GM12865 (cell line): ENCODE measurements around the gene MAD1L1.

Experiments
- DNase-seq: peaks from one replicate; pipeline ENCODE4 v3.0.0; 2010; ENCODE audit warnings: low read depth
- H3K4me3 ChIP-seq: 2 replicates; pipeline ENCODE4 v1.5.1; 2011; ENCODE audit warnings: mild to moderate bottlenecking, low read depth, low read length, control low read depth
- CTCF ChIP-seq: IDR thresholded peaks from 2 replicates; pipeline ENCODE4 v1.5.1; 2011; ENCODE audit warnings: low read length, control low read depth, low read depth, inconsistent platforms; ENCODE audit not compliant: insufficient read depth; ENCODE audit errors: missing control alignments

MAD1L1 gene

GRCh38 chr7:2130096-2130375, 102.7 kb downstream of the MAD1L1 start:
- DNase-seq: no peak
- no peak overlapping the region for H3K4me3 ChIP-seq
- no peak for TF ChIP-seq CTCF

GRCh38 chr7:2129323-2130095, 103.2 kb downstream of the MAD1L1 start:
- no peak overlapping the region for H3K4me3 ChIP-seq
- TF ChIP-seq CTCF: no peak
- DNase-seq: no peak

GRCh38 chr7:2128601-2129322, 104.0 kb downstream of the MAD1L1 start:
- DNase-seq: no peak
- TF ChIP-seq CTCF: no peak
- no peak overlapping the region for H3K4me3 ChIP-seq

- DNase-seq: no peak
- no peak overlapping the region for H3K4me3 ChIP-seq
- no peak for TF ChIP-seq CTCF
Observed at GRCh38 chr7:2126621-2127020, 106.1 kb downstream of the MAD1L1 start.

- TF ChIP-seq CTCF: no peak
- H3K4me3 ChIP-seq: no peak overlapping the region
- DNase-seq: no peak
Observed at GRCh38 chr7:2125931-2126330, 106.8 kb downstream of the MAD1L1 start.

GRCh38 chr7:2124604-2125345, 108.0 kb downstream of the MAD1L1 start:
- no peak overlapping the region for H3K4me3 ChIP-seq
- TF ChIP-seq CTCF: no peak

More at GRCh38 chr7:2124604-2125345, 108.0 kb downstream of the MAD1L1 start:
- DNase-seq: no peak
